ENCODE data around the gene CYTH3.

Gene CYTH3

GRCh38 chr7:6170571-6171531, 101.6 kb downstream of the CYTH3 start:
- Histone ChIP-seq H3K27ac (ENCODE audit: low read depth, low read length) (no peak overlapping the region), H3K9ac (ENCODE audit: low read length) (no peak overlapping the region)

GRCh38 chr7:6169805-6170520, 102.5 kb downstream of the CYTH3 start:
- Histone ChIP-seq H3K4me1 (ENCODE audit: control insufficient read depth, insufficient read depth, low read length) (no peaks in the 10 kb centered on the region), H3K27me3 (ENCODE audit: control insufficient read depth, insufficient read depth, low read length) (no peaks in the 10 kb centered on the region), H3K4me3 (ENCODE audit: low read length) (no peak overlapping the region), H3K27ac (ENCODE audit: low read depth, low read length) (no peak overlapping the region), H3K9ac (ENCODE audit: low read length) (no peak overlapping the region), H3K36me3 (ENCODE audit: control insufficient read depth, insufficient read depth, low read length) (peaks cover 4% of the 10 kb centered on the region)

More at GRCh38 chr7:6170571-6171531, 101.6 kb downstream of the CYTH3 start:
- Histone ChIP-seq H3K36me3 (ENCODE audit: control insufficient read depth, insufficient read depth, low read length) (peaks cover 4% of the 10 kb centered on the region), H3K4me3 (ENCODE audit: low read length) (no peak overlapping the region), H3K27me3 (ENCODE audit: control insufficient read depth, insufficient read depth, low read length) (no peaks in the 10 kb centered on the region), H3K4me1 (ENCODE audit: control insufficient read depth, insufficient read depth, low read length) (no peaks in the 10 kb centered on the region)

DNA sequence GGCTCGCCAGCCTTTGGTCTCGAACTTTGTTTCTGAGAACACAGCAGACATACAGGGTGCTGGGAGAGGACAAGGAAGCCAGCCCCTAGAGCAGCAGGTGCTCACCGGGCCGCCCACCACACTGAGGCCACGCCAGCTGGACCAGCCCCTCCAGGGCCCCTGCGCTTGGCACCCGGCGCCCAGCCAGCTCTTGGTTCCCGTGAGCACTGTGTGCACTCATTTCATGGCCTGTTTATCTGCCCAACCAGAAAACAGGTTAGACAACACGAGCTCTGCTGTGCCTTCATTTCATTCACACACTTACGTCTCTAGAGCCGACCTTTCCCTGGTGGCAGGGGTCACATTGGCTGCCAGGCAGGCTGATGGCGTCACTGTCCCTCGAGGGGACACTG, 104.0 kb downstream of the CYTH3 start:
- Histone ChIP-seq H3K27ac (ENCODE audit: low read depth, low read length) (no peak overlapping the region), H3K4me3 (ENCODE audit: low read length) (no peak overlapping the region), H3K27me3 (ENCODE audit: control insufficient read depth, insufficient read depth, low read length) (no peaks in the 10 kb centered on the region), H3K4me1 (ENCODE audit: control insufficient read depth, insufficient read depth, low read length) (no peaks in the 10 kb centered on the region), H3K9ac (ENCODE audit: low read length) (no peak overlapping the region), H3K36me3 (ENCODE audit: control insufficient read depth, insufficient read depth, low read length) (peaks cover 4% of the 10 kb centered on the region)

DNA sequence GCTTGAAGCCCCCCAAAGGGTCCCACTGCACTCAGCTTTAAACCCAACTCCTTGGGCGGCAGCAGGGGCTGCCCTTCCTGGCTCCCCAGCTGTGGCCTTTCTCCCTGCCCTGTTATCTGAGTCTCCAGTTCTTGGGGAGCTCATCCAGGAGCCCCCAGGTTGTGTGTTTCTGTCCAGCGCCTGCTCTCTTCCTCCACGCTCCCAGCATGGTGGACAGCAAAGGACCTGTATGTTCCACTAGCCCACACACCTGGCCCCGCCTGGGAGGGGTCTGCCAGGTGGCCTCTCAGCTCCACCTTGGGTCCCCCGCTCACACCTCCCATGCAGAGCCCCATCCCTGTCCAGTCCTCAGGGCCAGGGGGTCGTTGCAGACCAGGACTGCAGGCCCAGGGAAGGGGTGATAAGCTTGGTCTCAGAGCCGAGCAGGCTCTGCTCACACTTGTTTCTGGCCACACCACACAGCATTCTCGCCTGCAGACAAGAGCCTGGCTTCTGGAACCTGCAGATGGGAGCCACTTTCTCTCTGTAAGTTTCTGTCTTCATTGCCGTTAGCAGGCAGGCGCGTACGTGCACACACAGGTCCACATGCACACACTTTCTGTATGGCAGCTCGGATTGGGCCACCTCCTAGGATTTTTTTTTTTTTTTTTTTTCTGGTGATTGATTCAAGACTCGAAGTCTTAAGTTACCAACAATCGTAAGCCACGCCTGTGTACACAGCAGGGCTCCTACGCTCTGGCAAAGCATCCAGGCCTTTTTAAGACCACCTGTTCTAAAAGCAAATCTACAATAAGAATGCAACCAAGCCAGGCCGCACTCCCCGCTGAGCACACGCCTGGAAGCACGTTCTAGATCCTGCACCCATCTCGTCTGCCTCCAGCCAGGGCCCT, 104.6 kb downstream of the CYTH3 start:
- Histone ChIP-seq H3K27ac (ENCODE audit: low read depth, low read length) (no peak overlapping the region), H3K36me3 (ENCODE audit: control insufficient read depth, insufficient read depth, low read length) (peaks cover 8% of the 10 kb centered on the region), H3K9ac (ENCODE audit: low read length) (no peak overlapping the region), H3K4me3 (ENCODE audit: low read length) (no peak overlapping the region), H3K27me3 (ENCODE audit: control insufficient read depth, insufficient read depth, low read length) (no peaks in the 10 kb centered on the region), H3K4me1 (ENCODE audit: control insufficient read depth, insufficient read depth, low read length) (no peaks in the 10 kb centered on the region)

DNA sequence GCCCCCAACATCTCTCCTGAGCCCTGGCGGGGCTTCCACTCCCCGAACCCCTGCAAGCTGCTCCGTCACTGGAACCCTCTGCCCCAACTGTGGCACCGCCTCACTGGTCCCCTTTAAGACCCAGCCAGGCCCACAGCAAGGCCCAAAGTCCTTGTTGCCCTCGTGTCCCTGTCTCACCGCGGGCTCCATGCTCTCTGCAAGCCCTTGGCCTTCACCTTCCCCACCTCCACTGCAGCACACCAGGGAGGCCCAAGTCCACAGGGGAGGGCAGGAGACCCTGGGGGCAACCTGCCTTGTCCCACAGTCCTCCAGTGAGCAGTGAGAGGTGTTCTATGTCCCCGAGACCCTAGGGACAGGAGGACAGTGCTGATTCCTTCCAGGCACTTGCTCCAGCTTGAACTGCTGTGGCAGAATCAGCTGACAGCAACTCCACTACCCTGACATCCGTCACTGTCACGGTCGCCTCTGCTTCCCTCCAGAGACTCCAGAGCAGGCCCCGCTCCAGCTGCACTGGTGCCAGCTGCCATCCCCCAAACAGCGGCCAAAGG, 105.3 kb downstream of the CYTH3 start:
- H3K9ac ChIP-seq (ENCODE audit: low read length): no peak overlapping the region
- H3K27me3 ChIP-seq (ENCODE audit: control insufficient read depth, insufficient read depth, low read length): no peaks in the 10 kb centered on the region
- H3K27ac ChIP-seq (ENCODE audit: low read depth, low read length): no peak overlapping the region
- H3K4me3 ChIP-seq (ENCODE audit: low read length): no peak overlapping the region
- peaks cover 8% of the 10 kb centered on the region for H3K36me3 ChIP-seq (ENCODE audit: control insufficient read depth, insufficient read depth, low read length)
- peaks cover 6% of the 10 kb centered on the region for H3K4me1 ChIP-seq (ENCODE audit: control insufficient read depth, insufficient read depth, low read length)

- no peak overlapping the region for H3K4me3 ChIP-seq (ENCODE audit: low read length)
- H3K27me3 ChIP-seq (ENCODE audit: control insufficient read depth, insufficient read depth, low read length): no peaks in the 10 kb centered on the region
- H3K27ac ChIP-seq (ENCODE audit: low read depth, low read length): no peak overlapping the region
- H3K36me3 ChIP-seq (ENCODE audit: control insufficient read depth, insufficient read depth, low read length): peaks cover 8% of the 10 kb centered on the region
- no peak overlapping the region for H3K9ac ChIP-seq (ENCODE audit: low read length)
- peaks cover 6% of the 10 kb centered on the region for H3K4me1 ChIP-seq (ENCODE audit: control insufficient read depth, insufficient read depth, low read length)
These were observed 106.0 kb downstream of the CYTH3 start for GRCh38 chr7:6166443-6166891.

DNA sequence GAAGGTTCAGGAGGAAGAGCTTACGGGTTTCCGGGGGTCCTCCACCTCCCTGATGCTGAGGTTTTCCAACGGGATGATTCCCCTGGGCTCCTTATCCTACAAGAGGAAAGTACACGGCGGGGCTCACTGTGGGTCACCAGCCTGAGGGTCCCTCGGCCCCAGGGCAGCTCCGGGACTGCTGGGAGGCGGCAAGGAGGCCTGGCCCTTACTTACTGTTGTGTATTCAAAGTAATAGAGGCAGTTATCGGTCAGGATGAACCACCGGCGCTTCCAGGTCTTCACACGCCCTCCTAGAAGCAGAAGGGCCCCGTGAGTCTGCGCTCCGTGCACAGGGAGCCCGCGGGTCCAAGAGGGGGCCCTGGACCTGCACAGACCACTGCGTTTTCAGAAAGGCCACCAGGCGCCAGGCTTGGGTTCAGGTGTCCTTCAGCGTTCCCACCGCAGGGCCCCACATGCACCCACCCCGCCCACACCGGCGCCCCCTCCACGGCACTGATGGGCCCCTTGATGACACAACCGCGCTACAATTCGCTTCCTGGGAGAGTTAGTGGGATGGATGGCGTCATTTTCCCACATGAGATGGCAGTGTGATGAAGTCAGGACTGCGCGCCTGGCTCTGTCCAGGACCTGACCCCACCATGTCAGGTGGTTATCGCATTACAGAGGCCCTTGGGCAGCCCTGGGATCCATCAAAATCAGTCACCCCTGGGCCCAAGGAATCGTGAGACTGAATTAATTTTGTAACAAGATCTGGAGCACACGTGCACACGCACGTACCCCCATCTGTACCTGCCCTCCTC, 106.7 kb downstream of the CYTH3 start:
- Histone ChIP-seq H3K9ac (ENCODE audit: low read length) (no peak overlapping the region), H3K4me1 (ENCODE audit: control insufficient read depth, insufficient read depth, low read length) (peaks cover 9% of the 10 kb centered on the region), H3K4me3 (ENCODE audit: low read length) (no peak overlapping the region), H3K27ac (ENCODE audit: low read depth, low read length) (no peak overlapping the region), H3K27me3 (ENCODE audit: control insufficient read depth, insufficient read depth, low read length) (no peaks in the 10 kb centered on the region), H3K36me3 (ENCODE audit: control insufficient read depth, insufficient read depth, low read length) (peaks cover 8% of the 10 kb centered on the region)

- Histone ChIP-seq H3K4me3 (ENCODE audit: low read length) (no peak overlapping the region), H3K27me3 (ENCODE audit: control insufficient read depth, insufficient read depth, low read length) (no peaks in the 10 kb centered on the region), H3K36me3 (ENCODE audit: control insufficient read depth, insufficient read depth, low read length) (peaks cover 8% of the 10 kb centered on the region), H3K27ac (ENCODE audit: low read depth, low read length) (no peak overlapping the region), H3K9ac (ENCODE audit: low read length) (no peak overlapping the region), H3K4me1 (ENCODE audit: control insufficient read depth, insufficient read depth, low read length) (peaks cover 10% of the 10 kb centered on the region)
These were observed 107.3 kb downstream of the CYTH3 start for GRCh38 chr7:6165075-6165474.

- H3K4me1 ChIP-seq (ENCODE audit: control insufficient read depth, insufficient read depth, low read length): peaks cover 12% of the 10 kb centered on the region
- H3K36me3 ChIP-seq (ENCODE audit: control insufficient read depth, insufficient read depth, low read length): peaks cover 4% of the 10 kb centered on the region
- no peak overlapping the region for H3K27ac ChIP-seq (ENCODE audit: low read depth, low read length)
- H3K9ac ChIP-seq (ENCODE audit: low read length): no peak overlapping the region
- H3K27me3 ChIP-seq (ENCODE audit: control insufficient read depth, insufficient read depth, low read length): no peaks in the 10 kb centered on the region
- no peak overlapping the region for H3K4me3 ChIP-seq (ENCODE audit: low read length)
These were observed 107.9 kb downstream of the CYTH3 start for GRCh38 chr7:6164491-6164890.

- H3K27me3 ChIP-seq (ENCODE audit: control insufficient read depth, insufficient read depth, low read length): no peaks in the 10 kb centered on the region
- H3K36me3 ChIP-seq (ENCODE audit: control insufficient read depth, insufficient read depth, low read length): peaks cover 4% of the 10 kb centered on the region
These were observed 108.4 kb downstream of the CYTH3 start for GRCh38 chr7:6164010-6164409.

GRCh38 chr7:6163402-6163801, 109.0 kb downstream of the CYTH3 start:
- Histone ChIP-seq H3K4me3 (ENCODE audit: low read length) (no peak overlapping the region), H3K27ac (ENCODE audit: low read depth, low read length) (no peak overlapping the region), H3K36me3 (ENCODE audit: control insufficient read depth, insufficient read depth, low read length) (peaks cover 5% of the 10 kb centered on the region), H3K4me1 (ENCODE audit: control insufficient read depth, insufficient read depth, low read length) (peaks cover 12% of the 10 kb centered on the region), H3K9ac (ENCODE audit: low read length) (no peak overlapping the region), H3K27me3 (ENCODE audit: control insufficient read depth, insufficient read depth, low read length) (no peaks in the 10 kb centered on the region)

More at GRCh38 chr7:6164010-6164409, 108.4 kb downstream of the CYTH3 start:
- Histone ChIP-seq H3K4me3 (ENCODE audit: low read length) (no peak overlapping the region), H3K9ac (ENCODE audit: low read length) (no peak overlapping the region), H3K27ac (ENCODE audit: low read depth, low read length) (no peak overlapping the region), H3K4me1 (ENCODE audit: control insufficient read depth, insufficient read depth, low read length) (peaks cover 12% of the 10 kb centered on the region)
